ENCODE data around the gene ALOX15. TPM values are rescaled to one million over a fixed set of nuclear protein-coding genes. Genes with fewer than 3 reads are reported as not detected.

ALOX15 gene
- 0.10 to 0.28 TPM (median 0.14 TPM) in 4 of 5 replicates, not detected in the other for total RNA-seq (2022; extraction: Qiagen RNA extraction)

GRCh38 chr17:4641297-4642195 is at the start of gene ALOX15:
Gene ALOX15 (minus strand): TSS chr17:4641678. CDS start chr17:4641651, 27 bp downstream.

GRCh38 chr17:4584101-4584916 is 57.2 kb downstream of the ALOX15 start, which contains the start of gene SMTNL2:
Gene SMTNL2 (plus strand): TSS chr17:4584529. CDS start chr17:4584606, 77 bp downstream.

Other genes with a start within 250 kb of the ALOX15 start
- gene SPNS3, start 207.7 kb downstream of the ALOX15 start, total RNA-seq (2022; extraction: Qiagen RNA extraction): not detected in 5 replicates
- 7.6 to 15.2 TPM (median 10.6 TPM) in 5 replicates for gene SPNS2, start 142.8 kb downstream of the ALOX15 start, total RNA-seq (2022; extraction: Qiagen RNA extraction)
- 86.4 to 111 TPM (median 102 TPM) in 5 replicates for gene MYBBP1A, start 86.3 kb downstream of the ALOX15 start, total RNA-seq (2022; extraction: Qiagen RNA extraction)
- gene GGT6, start 81.1 kb downstream of the ALOX15 start, total RNA-seq (2022; extraction: Qiagen RNA extraction): not detected in 5 replicates
- 0.15 to 0.97 TPM (median 0.36 TPM) in 5 replicates for gene SMTNL2, start 57.1 kb downstream of the ALOX15 start, total RNA-seq (2022; extraction: Qiagen RNA extraction)
- gene PELP1, start 62.5 kb upstream of the ALOX15 start, total RNA-seq (2022; extraction: Qiagen RNA extraction): 57.8 to 78.2 TPM (median 70.6 TPM) in 5 replicates
- gene ARRB2, start 69.0 kb upstream of the ALOX15 start, total RNA-seq (2022; extraction: Qiagen RNA extraction): 47.6 to 69.4 TPM (median 56.5 TPM) in 5 replicates
- gene MED11, start 89.8 kb upstream of the ALOX15 start, total RNA-seq (2022; extraction: Qiagen RNA extraction): 39.8 to 43.6 TPM (median 40.8 TPM) in 5 replicates
- 0.24 to 0.69 TPM (median 0.32 TPM) in 5 replicates for gene ZMYND15, start 98.2 kb upstream of the ALOX15 start, total RNA-seq (2022; extraction: Qiagen RNA extraction)
- gene CXCL16, start 98.2 kb upstream of the ALOX15 start, total RNA-seq (2022; extraction: Qiagen RNA extraction): 15.4 to 20.3 TPM (median 16.8 TPM) in 5 replicates
- gene TM4SF5, start 130.2 kb upstream of the ALOX15 start, total RNA-seq (2022; extraction: Qiagen RNA extraction): 0.50 to 1.3 TPM (median 0.73 TPM) in 5 replicates
- gene VMO1, start 144.7 kb upstream of the ALOX15 start, total RNA-seq (2022; extraction: Qiagen RNA extraction): 0.68 to 1.6 TPM (median 0.81 TPM) in 5 replicates
- not detected in 5 replicates for gene GLTPD2, start 147.3 kb upstream of the ALOX15 start, total RNA-seq (2022; extraction: Qiagen RNA extraction)
- gene PSMB6, start 154.5 kb upstream of the ALOX15 start, total RNA-seq (2022; extraction: Qiagen RNA extraction): 471 to 505 TPM (median 471 TPM) in 5 replicates
- 21.4 to 28.4 TPM (median 23.8 TPM) in 5 replicates for gene PLD2, start 165.5 kb upstream of the ALOX15 start, total RNA-seq (2022; extraction: Qiagen RNA extraction)
- 44.8 to 62.1 TPM (median 56.2 TPM) in 5 replicates for gene MINK1, start 191.7 kb upstream of the ALOX15 start, total RNA-seq (2022; extraction: Qiagen RNA extraction)

Measured in A549 treated with Mapracorat at 1 μM for 4 hours (cell line).